Thoracic aorta (tissue), 2 donors: ENCODE data around the gene NOTCH4. TPM values are rescaled to one million over a fixed set of nuclear protein-coding genes. Genes with fewer than 3 reads are reported as not detected.

Experiments used
- ATAC-seq: fragments of 150-250 bp; one replicate; pipeline ENCODE4 v1.8.0; 2017; ENCODE audit warnings: low read depth; ENCODE audit not compliant: insufficient number of reproducible peaks, low FRiP score
- DNase-seq: peaks from one replicate; pipeline ENCODE4 v3.0.0-alpha.2; 2020; ENCODE audit warnings: low spot score
- H3K27ac ChIP-seq, 2 donors: fragments of 200-600 bp; sonication (generic); 1 replicate in 1 of 2; 2 replicates in 1 of 2; pipeline ENCODE4 v1.5.1; 2016; ENCODE audit warnings: mild to moderate bottlenecking in 2 of 2, moderate library complexity in 2 of 2
- H3K27me3 ChIP-seq: fragments of 200-600 bp; sonication (generic); replicated peaks from 2 replicates; pipeline ENCODE4 v1.6.0; 2016; ENCODE audit warnings: mild to moderate bottlenecking; ENCODE audit not compliant: insufficient read depth
- H3K36me3 ChIP-seq: fragments of 200-600 bp; sonication (generic); one replicate; pipeline ENCODE4 v1.5.1; 2016
- H3K4me1 ChIP-seq, 2 donors: fragments of 200-600 bp; sonication (generic); 1 replicate in 1 of 2; 2 replicates in 1 of 2; pipeline versions ENCODE4 v1.5.1 to v1.6.0; 2016; ENCODE audit warnings: low read depth in 2 of 2, mild to moderate bottlenecking in 1 of 2; ENCODE audit not compliant: control insufficient read depth in 1 of 2
- H3K4me3 ChIP-seq: fragments of 200-600 bp; sonication (generic); 2 replicates; pipeline ENCODE4 v1.5.1; 2016; ENCODE audit warnings: mild to moderate bottlenecking
- H3K9me3 ChIP-seq: fragments of 200-600 bp; sonication (generic); 2 replicates; pipeline ENCODE4 v1.5.1; 2016
- total RNA-seq, 2 donors: library from RNA; depleted of rRNA; stranded (reverse); fragments of >200 nt; gene quantifications; one replicate each; pipeline versions ENCODE4 v1.1.0 to v1.2.3, GENCODE V29; 2016
- TF ChIP-seq, protein P1 (sequence below): fragments of 200-600 bp; sonication (generic); IDR thresholded peaks from one replicate; pipeline ENCODE4 v1.5.1; 2019; ENCODE audit warnings: antibody characterized with exemption

Gene NOTCH4
- total RNA-seq, 2 donors from 2014 or later, result 23.6 to 26.0 TPM

DNA sequence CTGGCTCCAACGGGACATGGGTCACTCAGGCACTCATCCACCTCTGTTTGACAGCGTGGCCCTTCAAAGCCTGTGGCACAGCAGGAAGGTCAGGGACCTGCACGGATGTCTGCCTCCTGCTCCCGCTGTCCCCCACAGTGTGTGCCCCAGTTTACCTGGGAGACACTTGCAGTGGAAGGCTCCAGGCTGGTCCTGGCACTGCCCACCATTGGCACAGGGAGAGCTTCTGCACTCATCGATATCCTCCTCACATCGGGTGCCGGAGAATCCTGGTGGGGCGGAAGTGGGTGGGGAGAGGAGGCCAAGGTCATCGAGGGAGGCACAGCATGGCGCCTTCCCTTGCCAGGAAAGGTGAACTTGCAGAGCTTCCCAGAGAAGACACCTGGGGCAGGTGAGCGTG lies 6.9 kb downstream of the NOTCH4 start:
- DNase-seq (no peak), ATAC-seq (no peak)
- Histone ChIP-seq H3K4me1 (no peaks in the 10 kb centered on the region), H3K27ac (no peak overlapping the region), H3K9me3 (no peaks in the 10 kb centered on the region), H3K4me3 (no peak overlapping the region), H3K36me3 (no peaks in the 10 kb centered on the region), H3K27me3 (no peaks in the 10 kb centered on the region)
- TF ChIP-seq, protein P1, sequence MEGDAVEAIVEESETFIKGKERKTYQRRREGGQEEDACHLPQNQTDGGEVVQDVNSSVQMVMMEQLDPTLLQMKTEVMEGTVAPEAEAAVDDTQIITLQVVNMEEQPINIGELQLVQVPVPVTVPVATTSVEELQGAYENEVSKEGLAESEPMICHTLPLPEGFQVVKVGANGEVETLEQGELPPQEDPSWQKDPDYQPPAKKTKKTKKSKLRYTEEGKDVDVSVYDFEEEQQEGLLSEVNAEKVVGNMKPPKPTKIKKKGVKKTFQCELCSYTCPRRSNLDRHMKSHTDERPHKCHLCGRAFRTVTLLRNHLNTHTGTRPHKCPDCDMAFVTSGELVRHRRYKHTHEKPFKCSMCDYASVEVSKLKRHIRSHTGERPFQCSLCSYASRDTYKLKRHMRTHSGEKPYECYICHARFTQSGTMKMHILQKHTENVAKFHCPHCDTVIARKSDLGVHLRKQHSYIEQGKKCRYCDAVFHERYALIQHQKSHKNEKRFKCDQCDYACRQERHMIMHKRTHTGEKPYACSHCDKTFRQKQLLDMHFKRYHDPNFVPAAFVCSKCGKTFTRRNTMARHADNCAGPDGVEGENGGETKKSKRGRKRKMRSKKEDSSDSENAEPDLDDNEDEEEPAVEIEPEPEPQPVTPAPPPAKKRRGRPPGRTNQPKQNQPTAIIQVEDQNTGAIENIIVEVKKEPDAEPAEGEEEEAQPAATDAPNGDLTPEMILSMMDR, result no peak

DNA sequence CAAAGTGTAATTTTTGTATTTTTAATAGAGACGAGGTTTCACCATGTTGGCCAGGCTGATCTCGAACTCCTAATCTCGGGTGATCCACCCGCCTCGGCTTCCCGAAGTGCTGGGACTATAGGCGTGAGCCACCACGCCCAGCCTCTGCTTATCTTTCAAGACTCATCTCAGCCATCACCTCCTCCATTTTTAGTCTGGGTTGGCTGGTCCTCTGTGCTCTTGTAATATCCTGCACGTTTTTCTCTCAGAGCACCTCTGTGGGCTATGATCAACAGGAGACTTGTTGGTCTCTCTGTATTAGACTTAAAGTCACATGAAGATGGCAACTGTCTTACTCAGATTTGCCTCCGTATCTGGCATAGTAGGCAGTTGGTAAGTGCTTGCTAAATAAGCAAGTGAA lies 7.6 kb downstream of the NOTCH4 start:
- H3K9me3 ChIP-seq, result no peaks in the 10 kb centered on the region
- ATAC-seq (no peak), DNase-seq (no peak)
- no peak overlapping the region for H3K4me3 ChIP-seq
- H3K4me1 ChIP-seq, result no peaks in the 10 kb centered on the region
- TF ChIP-seq, protein P1, result no peak
- H3K27ac ChIP-seq, result no peak overlapping the region
- no peaks in the 10 kb centered on the region for H3K36me3 ChIP-seq
- H3K27me3 ChIP-seq, result no peaks in the 10 kb centered on the region

DNA sequence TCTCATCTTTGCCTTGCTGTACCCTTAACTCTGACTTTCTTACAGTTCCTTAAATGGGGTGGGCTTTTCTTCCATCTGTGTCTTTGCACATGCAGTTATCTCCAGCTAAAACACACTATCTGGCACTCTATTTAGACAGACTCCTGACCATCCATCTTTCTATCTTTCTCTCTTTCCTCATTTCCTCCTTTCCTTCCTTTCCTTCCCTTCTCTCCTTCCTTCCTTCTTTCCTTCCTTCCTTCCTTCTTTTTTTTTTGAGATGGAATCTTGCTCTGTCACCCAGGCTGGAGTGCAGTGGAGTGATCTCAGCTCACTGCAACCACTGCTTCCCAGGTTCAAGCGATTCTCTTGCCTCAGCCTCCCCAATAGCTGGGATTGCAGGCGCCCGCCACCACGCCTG lies 8.2 kb downstream of the NOTCH4 start:
- Histone ChIP-seq H3K27me3 (no peaks in the 10 kb centered on the region), H3K36me3 (no peaks in the 10 kb centered on the region), H3K9me3 (no peaks in the 10 kb centered on the region), H3K4me1 (no peaks in the 10 kb centered on the region), H3K27ac (no peak overlapping the region), H3K4me3 (no peak overlapping the region)
- DNase-seq, result no peak
- no peak for ATAC-seq
- TF ChIP-seq, protein P1, result no peak

DNA sequence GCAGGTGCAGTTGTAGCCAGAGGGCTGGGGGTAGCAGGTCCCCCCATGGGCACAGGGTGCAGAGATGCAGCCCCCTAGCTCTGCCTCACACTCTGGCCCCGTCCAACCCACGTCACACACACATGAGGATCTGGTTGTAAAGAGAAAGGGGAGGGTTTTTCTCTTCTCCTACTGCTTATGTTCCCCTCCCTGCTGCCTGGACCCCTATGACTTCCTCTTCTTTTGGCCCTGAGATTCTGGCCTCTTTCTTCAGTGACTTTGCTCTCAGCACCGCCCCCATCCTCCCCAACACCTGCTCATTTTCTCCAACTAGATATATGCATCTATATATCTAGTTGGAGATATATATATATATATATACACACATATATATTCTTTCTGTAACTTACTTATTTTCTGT lies 9.7 kb downstream of the NOTCH4 start:
- TF ChIP-seq, protein P1, result no peak

DNA sequence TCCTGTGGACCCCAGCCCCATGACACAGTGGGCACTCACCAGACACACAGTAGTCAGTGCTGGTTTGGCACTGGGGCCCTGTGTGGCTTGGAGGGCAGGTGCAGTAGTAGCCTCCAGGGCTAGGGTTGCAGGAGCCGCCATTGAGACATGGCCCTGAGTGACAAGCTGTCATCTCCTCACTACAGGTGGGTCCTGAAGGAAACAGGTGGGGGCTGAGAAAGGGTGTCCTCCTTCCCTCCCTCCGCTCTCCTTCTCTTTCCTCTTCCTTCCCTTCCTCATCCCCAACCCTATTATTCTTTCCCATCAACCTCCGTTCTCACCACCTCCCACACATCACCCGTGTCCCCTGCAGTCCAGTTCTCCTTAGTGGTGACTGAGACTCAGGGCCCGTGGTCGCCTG lies 10.2 kb downstream of the NOTCH4 start:
- TF ChIP-seq, protein P1, result no peak
- Histone ChIP-seq H3K36me3 (no peaks in the 10 kb centered on the region), H3K4me1 (no peaks in the 10 kb centered on the region), H3K9me3 (no peaks in the 10 kb centered on the region), H3K4me3 (no peak overlapping the region), H3K27me3 (no peaks in the 10 kb centered on the region), H3K27ac (no peak overlapping the region)
- ATAC-seq, result no peak
- DNase-seq, result no peak

More for the DNA sequence above, 9.7 kb downstream of the NOTCH4 start:
- Histone ChIP-seq H3K27me3 (no peaks in the 10 kb centered on the region), H3K4me1 (no peaks in the 10 kb centered on the region), H3K36me3 (no peaks in the 10 kb centered on the region), H3K27ac (no peak overlapping the region), H3K9me3 (no peaks in the 10 kb centered on the region), H3K4me3 (no peak overlapping the region)
- ATAC-seq, result no peak
- DNase-seq, result no peak
